ENCODE measurements around the gene FAM107A. TPM values are rescaled to one million over a fixed set of nuclear protein-coding genes. Genes with fewer than 3 reads are reported as not detected.

FAM107A gene
- total RNA-seq, 1 donor, result not detected

GRCh38 chr3:58540176-58540858 is 36.9 kb downstream of the FAM107A start:
- TF ChIP-seq, protein P1, sequence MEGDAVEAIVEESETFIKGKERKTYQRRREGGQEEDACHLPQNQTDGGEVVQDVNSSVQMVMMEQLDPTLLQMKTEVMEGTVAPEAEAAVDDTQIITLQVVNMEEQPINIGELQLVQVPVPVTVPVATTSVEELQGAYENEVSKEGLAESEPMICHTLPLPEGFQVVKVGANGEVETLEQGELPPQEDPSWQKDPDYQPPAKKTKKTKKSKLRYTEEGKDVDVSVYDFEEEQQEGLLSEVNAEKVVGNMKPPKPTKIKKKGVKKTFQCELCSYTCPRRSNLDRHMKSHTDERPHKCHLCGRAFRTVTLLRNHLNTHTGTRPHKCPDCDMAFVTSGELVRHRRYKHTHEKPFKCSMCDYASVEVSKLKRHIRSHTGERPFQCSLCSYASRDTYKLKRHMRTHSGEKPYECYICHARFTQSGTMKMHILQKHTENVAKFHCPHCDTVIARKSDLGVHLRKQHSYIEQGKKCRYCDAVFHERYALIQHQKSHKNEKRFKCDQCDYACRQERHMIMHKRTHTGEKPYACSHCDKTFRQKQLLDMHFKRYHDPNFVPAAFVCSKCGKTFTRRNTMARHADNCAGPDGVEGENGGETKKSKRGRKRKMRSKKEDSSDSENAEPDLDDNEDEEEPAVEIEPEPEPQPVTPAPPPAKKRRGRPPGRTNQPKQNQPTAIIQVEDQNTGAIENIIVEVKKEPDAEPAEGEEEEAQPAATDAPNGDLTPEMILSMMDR (IDR thresholded peaks at IDR 0.05; ENCODE audit: insufficient read depth, low read depth, low read length), result no peak
- H3K4me3 ChIP-seq (ENCODE audit: low read depth, low read length), result no peak overlapping the region
- DNase-seq (ENCODE audit: low read depth), result no peak

DNA sequence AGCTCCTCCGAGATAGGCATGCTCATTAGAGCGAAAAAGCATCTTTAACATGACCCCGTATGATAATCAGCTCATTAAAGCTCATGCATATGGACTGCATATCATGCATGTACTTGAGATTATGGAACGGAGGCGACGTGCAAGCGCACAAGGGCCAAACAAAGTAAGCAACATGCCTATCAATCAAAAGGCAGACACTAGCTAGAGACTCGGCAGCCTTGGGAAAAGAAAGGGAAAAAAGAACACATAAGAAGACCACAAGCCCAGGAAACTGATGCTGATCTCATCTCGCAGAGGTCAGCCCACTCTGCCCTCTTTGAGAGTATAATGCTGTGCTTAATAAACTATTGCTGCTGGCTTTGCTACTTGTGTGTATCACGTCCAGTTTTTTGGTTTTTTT is 37.6 kb downstream of the FAM107A start:
- no peak for DNase-seq (ENCODE audit: low read depth)
- no peak overlapping the region for H3K4me3 ChIP-seq (ENCODE audit: low read depth, low read length)
- TF ChIP-seq, protein P1 (IDR thresholded peaks at IDR 0.05; ENCODE audit: insufficient read depth, low read depth, low read length), result no peak

GRCh38 chr3:58537412-58538301 is 39.5 kb downstream of the FAM107A start:
- peak; percentile 47 for DNase-seq (ENCODE audit: low read depth)
- TF ChIP-seq, protein P1 (IDR thresholded peaks at IDR 0.05; ENCODE audit: insufficient read depth, low read depth, low read length), result no peak
- no peak overlapping the region for H3K4me3 ChIP-seq (ENCODE audit: low read depth, low read length)

- peak within 1 kb of the TSS; percentile 35 for H3K4me3 ChIP-seq (ENCODE audit: low read depth, low read length)
- peak; percentile 55 for DNase-seq (ENCODE audit: low read depth)
- TF ChIP-seq, protein P1 (IDR thresholded peaks at IDR 0.05; ENCODE audit: insufficient read depth, low read depth, low read length), result no peak
These were observed 40.4 kb downstream of the FAM107A start, which contains the start of gene ACOX2 for GRCh38 chr3:58536501-58537411. Gene ACOX2 (minus strand): TSS chr3:58537190. CDS start chr3:58535106, 2,084 bp downstream.

DNA sequence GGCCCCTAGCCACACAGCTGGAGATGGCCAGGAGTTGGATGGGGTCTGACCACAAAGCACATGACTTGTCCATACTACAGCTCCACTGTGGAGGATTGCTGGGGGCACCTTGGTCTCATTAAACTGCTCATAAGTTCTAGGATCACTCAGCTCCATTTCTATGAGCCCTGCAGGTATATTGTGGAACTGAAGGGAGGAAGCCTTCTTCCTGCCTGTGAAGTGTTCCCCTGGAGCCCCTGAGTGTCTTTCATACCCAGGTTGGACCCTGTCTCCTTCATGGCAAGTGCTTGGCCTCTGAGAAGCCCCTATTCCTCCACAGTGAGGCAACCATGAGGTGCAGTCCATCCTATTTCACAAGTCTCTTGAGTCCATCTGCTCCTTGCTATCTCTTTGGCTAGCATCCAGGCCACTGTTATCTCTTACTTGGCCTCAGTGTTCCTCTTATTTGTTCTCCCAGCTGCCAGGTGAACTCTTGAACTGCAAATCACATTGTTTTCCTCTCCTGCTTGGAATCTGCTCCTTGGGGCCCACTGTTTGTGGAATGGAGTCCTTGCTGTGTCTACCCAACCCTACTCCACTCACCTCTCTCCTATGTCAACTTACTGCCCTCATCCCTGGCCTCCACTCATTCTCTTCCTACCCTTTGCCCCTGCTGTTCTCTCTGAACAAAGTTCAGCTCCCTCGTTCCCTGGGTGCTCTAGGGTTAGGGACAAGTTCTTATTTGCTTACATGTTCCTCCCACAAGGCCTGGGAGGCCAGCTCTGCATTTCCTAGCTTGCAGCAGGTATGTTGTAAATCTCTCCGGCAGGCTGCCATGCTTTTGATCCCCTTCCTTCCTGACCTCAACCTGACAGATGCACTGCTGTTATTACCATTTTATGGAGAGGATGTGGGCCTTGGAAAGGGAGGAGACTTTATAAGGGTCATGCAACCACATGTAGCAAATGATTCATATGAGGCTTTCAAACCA is 41.4 kb downstream of the FAM107A start:
- DNase-seq (ENCODE audit: low read depth), result peak; percentile 45
- H3K4me3 ChIP-seq (ENCODE audit: low read depth, low read length), result no peak overlapping the region
- TF ChIP-seq, protein P1 (IDR thresholded peaks at IDR 0.05; ENCODE audit: insufficient read depth, low read depth, low read length), result no peak
